ENCODE data around the gene TRRAP.

Gene TRRAP

GRCh38 chr7:98957766-98958165 lies 79.4 kb downstream of the TRRAP start:
- H3K4me1 ChIP-seq (ENCODE audit: control insufficient read depth in 1 of 2, insufficient read depth in 2 of 2, low read length in 2 of 2) = no peaks in the 10 kb centered on the region
- no peak overlapping the region for H3K4me2 ChIP-seq (ENCODE audit: low read length)
- H3K36me3 ChIP-seq (ENCODE audit: control insufficient read depth in 1 of 2, insufficient read depth in 2 of 2, low read length in 2 of 2) = peaks cover 70 to 76% of the 10 kb centered on the region in 2 experiments
- no peaks in the 10 kb centered on the region for H3K27me3 ChIP-seq (ENCODE audit: insufficient read depth, low read length)
- peaks cover 2% of the 10 kb centered on the region for H3K9me3 ChIP-seq (ENCODE audit: insufficient read depth, low read depth, low read length)
- no peak overlapping the region for H2BK120ac ChIP-seq (ENCODE audit: insufficient read depth, low read length, poor library complexity)
- no peak overlapping the region for H2AK5ac ChIP-seq (ENCODE audit: low read length)
- H3K4me3 ChIP-seq (ENCODE audit: low read depth, low read length) = no peak overlapping the region
- H3K79me2 ChIP-seq (ENCODE audit: control insufficient read depth, insufficient read depth, low read length, poor library complexity) = no peaks in the 10 kb centered on the region
- H3K4ac ChIP-seq (ENCODE audit: low read depth, low read length) = no peak overlapping the region
- H4K12ac ChIP-seq (ENCODE audit: low read depth, low read length) = no peak overlapping the region
- no peak overlapping the region for H4K8ac ChIP-seq (ENCODE audit: low read depth, low read length)
- H3K18ac ChIP-seq (ENCODE audit: low read length) = no peak overlapping the region
- no peak overlapping the region for H3K23ac ChIP-seq (ENCODE audit: low read length)
- H2BK12ac ChIP-seq (ENCODE audit: low read length) = no peak overlapping the region
- H2AFZ ChIP-seq (ENCODE audit: insufficient read depth, low read length, poor library complexity) = no peak overlapping the region
- no peaks in the 10 kb centered on the region for H3K79me1 ChIP-seq (ENCODE audit: low read length)
- no peak overlapping the region for H2BK5ac ChIP-seq (ENCODE audit: low read depth, low read length, poor library complexity)
- H3K27ac ChIP-seq (ENCODE audit: low read depth, low read length) = no peak overlapping the region
- DNase-seq = no peak
- no CpG with 5 or more reads among the region's 11 CpGs for WGBS (ENCODE audit: extremely low coverage, insufficient coverage, insufficient read length)
- H4K91ac ChIP-seq (ENCODE audit: low read depth, low read length) = no peak overlapping the region
- no peak overlapping the region for H3K14ac ChIP-seq (ENCODE audit: low read length)
- no peak overlapping the region for H3K9ac ChIP-seq (ENCODE audit: low read length)

GRCh38 chr7:98958968-98959367 lies 80.6 kb downstream of the TRRAP start:
- Histone ChIP-seq H3K4me1 (ENCODE audit: control insufficient read depth in 1 of 2, insufficient read depth in 2 of 2, low read length in 2 of 2) (no peaks in the 10 kb centered on the region), H3K79me2 (ENCODE audit: control insufficient read depth, insufficient read depth, low read length, poor library complexity) (no peaks in the 10 kb centered on the region), H3K18ac (ENCODE audit: low read length) (no peak overlapping the region), H3K4ac (ENCODE audit: low read depth, low read length) (no peak overlapping the region), H3K9me3 (ENCODE audit: insufficient read depth, low read depth, low read length) (peaks cover 2% of the 10 kb centered on the region), H4K12ac (ENCODE audit: low read depth, low read length) (no peak overlapping the region), H3K36me3 (ENCODE audit: control insufficient read depth in 1 of 2, insufficient read depth in 2 of 2, low read length in 2 of 2) (peaks cover 66 to 72% of the 10 kb centered on the region in 2 experiments), H3K4me3 (ENCODE audit: low read depth, low read length) (no peak overlapping the region), H2AK5ac (ENCODE audit: low read length) (no peak overlapping the region), H3K27ac (ENCODE audit: low read depth, low read length) (no peak overlapping the region), H2BK5ac (ENCODE audit: low read depth, low read length, poor library complexity) (no peak overlapping the region), H4K91ac (ENCODE audit: low read depth, low read length) (no peak overlapping the region), H2BK120ac (ENCODE audit: insufficient read depth, low read length, poor library complexity) (no peak overlapping the region), H3K14ac (ENCODE audit: low read length) (no peak overlapping the region), H3K4me2 (ENCODE audit: low read length) (no peak overlapping the region), H4K8ac (ENCODE audit: low read depth, low read length) (no peak overlapping the region), H3K27me3 (ENCODE audit: insufficient read depth, low read length) (no peaks in the 10 kb centered on the region), H2BK12ac (ENCODE audit: low read length) (no peak overlapping the region), H3K79me1 (ENCODE audit: low read length) (no peaks in the 10 kb centered on the region), H3K23ac (ENCODE audit: low read length) (no peak overlapping the region), H3K9ac (ENCODE audit: low read length) (no peak overlapping the region), H2AFZ (ENCODE audit: insufficient read depth, low read length, poor library complexity) (no peak overlapping the region)
- DNase-seq = no peak
- WGBS (ENCODE audit: extremely low coverage, insufficient coverage, insufficient read length) = no CpG with 5 or more reads among the region's 9 CpGs

- H2BK5ac ChIP-seq (ENCODE audit: low read depth, low read length, poor library complexity) = no peak overlapping the region
- peaks cover 57 to 63% of the 10 kb centered on the region in 2 experiments for H3K36me3 ChIP-seq (ENCODE audit: control insufficient read depth in 1 of 2, insufficient read depth in 2 of 2, low read length in 2 of 2)
- no peak overlapping the region for H2BK120ac ChIP-seq (ENCODE audit: insufficient read depth, low read length, poor library complexity)
- no peak overlapping the region for H3K4me2 ChIP-seq (ENCODE audit: low read length)
- H3K79me2 ChIP-seq (ENCODE audit: control insufficient read depth, insufficient read depth, low read length, poor library complexity) = no peaks in the 10 kb centered on the region
- no peak overlapping the region for H3K4me3 ChIP-seq (ENCODE audit: low read depth, low read length)
- H3K27ac ChIP-seq (ENCODE audit: low read depth, low read length) = no peak overlapping the region
- no peaks in the 10 kb centered on the region for H3K79me1 ChIP-seq (ENCODE audit: low read length)
- H2BK12ac ChIP-seq (ENCODE audit: low read length) = no peak overlapping the region
- H4K12ac ChIP-seq (ENCODE audit: low read depth, low read length) = no peak overlapping the region
- no peak overlapping the region for H2AK5ac ChIP-seq (ENCODE audit: low read length)
- WGBS (ENCODE audit: extremely low coverage, insufficient coverage, insufficient read length) = no CpG with 5 or more reads among the region's 10 CpGs
- no peak overlapping the region for H2AFZ ChIP-seq (ENCODE audit: insufficient read depth, low read length, poor library complexity)
- no peak overlapping the region for H4K91ac ChIP-seq (ENCODE audit: low read depth, low read length)
- DNase-seq = no peak
- H3K9ac ChIP-seq (ENCODE audit: low read length) = no peak overlapping the region
- H4K8ac ChIP-seq (ENCODE audit: low read depth, low read length) = no peak overlapping the region
- H3K14ac ChIP-seq (ENCODE audit: low read length) = no peak overlapping the region
- no peaks in the 10 kb centered on the region for H3K9me3 ChIP-seq (ENCODE audit: insufficient read depth, low read depth, low read length)
- no peaks in the 10 kb centered on the region for H3K4me1 ChIP-seq (ENCODE audit: control insufficient read depth in 1 of 2, insufficient read depth in 2 of 2, low read length in 2 of 2)
- no peak overlapping the region for H3K4ac ChIP-seq (ENCODE audit: low read depth, low read length)
- H3K23ac ChIP-seq (ENCODE audit: low read length) = no peak overlapping the region
- no peaks in the 10 kb centered on the region for H3K27me3 ChIP-seq (ENCODE audit: insufficient read depth, low read length)
- H3K18ac ChIP-seq (ENCODE audit: low read length) = no peak overlapping the region
Observed at GRCh38 chr7:98963305-98963704, 85.0 kb downstream of the TRRAP start.

- Histone ChIP-seq H3K79me2 (ENCODE audit: control insufficient read depth, insufficient read depth, low read length, poor library complexity) (no peaks in the 10 kb centered on the region), H4K91ac (ENCODE audit: low read depth, low read length) (no peak overlapping the region), H3K36me3 (ENCODE audit: control insufficient read depth in 1 of 2, insufficient read depth in 2 of 2, low read length in 2 of 2) (peaks cover 60 to 67% of the 10 kb centered on the region in 2 experiments), H3K4me2 (ENCODE audit: low read length) (no peak overlapping the region), H3K4ac (ENCODE audit: low read depth, low read length) (no peak overlapping the region), H3K4me1 (ENCODE audit: control insufficient read depth in 1 of 2, insufficient read depth in 2 of 2, low read length in 2 of 2) (no peaks in the 10 kb centered on the region), H3K27me3 (ENCODE audit: insufficient read depth, low read length) (no peaks in the 10 kb centered on the region), H3K23ac (ENCODE audit: low read length) (no peak overlapping the region), H2BK12ac (ENCODE audit: low read length) (no peak overlapping the region), H2BK5ac (ENCODE audit: low read depth, low read length, poor library complexity) (no peak overlapping the region), H3K9ac (ENCODE audit: low read length) (no peak overlapping the region), H3K14ac (ENCODE audit: low read length) (no peak overlapping the region), H2AK5ac (ENCODE audit: low read length) (no peak overlapping the region), H3K18ac (ENCODE audit: low read length) (no peak overlapping the region), H3K27ac (ENCODE audit: low read depth, low read length) (no peak overlapping the region), H3K79me1 (ENCODE audit: low read length) (no peaks in the 10 kb centered on the region), H4K8ac (ENCODE audit: low read depth, low read length) (no peak overlapping the region), H3K9me3 (ENCODE audit: insufficient read depth, low read depth, low read length) (no peaks in the 10 kb centered on the region), H2AFZ (ENCODE audit: insufficient read depth, low read length, poor library complexity) (no peak overlapping the region), H3K4me3 (ENCODE audit: low read depth, low read length) (no peak overlapping the region), H2BK120ac (ENCODE audit: insufficient read depth, low read length, poor library complexity) (no peak overlapping the region), H4K12ac (ENCODE audit: low read depth, low read length) (no peak overlapping the region)
- no CpG with 5 or more reads among the region's 10 CpGs for WGBS (ENCODE audit: extremely low coverage, insufficient coverage, insufficient read length)
- no peak for DNase-seq
Observed at GRCh38 chr7:98964596-98964995, 86.3 kb downstream of the TRRAP start.
